Measurements from ENCODE around the gene ATXN10. TPM values are rescaled to one million over a fixed set of nuclear protein-coding genes. Genes with fewer than 3 reads are reported as not detected.

The ATXN10 gene
- total RNA-seq, 1 experiment from 2014 or later, result 135 TPM

DNA sequence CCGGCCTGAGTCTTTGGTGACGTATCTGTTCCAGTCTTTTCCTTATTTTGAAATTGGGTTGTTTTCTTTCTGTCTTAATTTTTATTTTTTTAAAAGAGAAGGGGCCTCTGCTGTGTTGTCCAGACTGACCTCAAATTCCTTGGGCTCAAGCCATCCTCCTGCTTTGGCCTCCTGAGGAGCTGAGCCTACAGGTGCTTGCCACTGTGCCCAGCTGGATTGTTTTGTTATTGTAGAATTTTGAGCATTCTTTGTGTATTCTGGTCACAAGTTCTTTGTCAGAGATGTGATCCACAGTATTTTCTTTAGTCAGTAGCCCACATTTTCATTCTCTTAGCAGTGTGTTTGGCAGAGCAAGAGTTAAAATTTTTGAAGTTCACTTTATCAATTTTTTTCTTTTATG, 100.1 kb downstream of the ATXN10 start:
- ChIA-PET RAD21 (ENCODE audit: low non-redundant PET in 1 of 2, low total read pairs in 2 of 2, uncharacterized antibody in 2 of 2, unreplicated experiment in 2 of 2) (no interaction called here), POLR2A (no interaction called here), CTCF (no interaction called here)
- Histone ChIP-seq H3K4me3 (replicated peaks in 1 of 2; ENCODE audit: low read depth in 1 of 2, low read length in 2 of 2) (no peak overlapping the region), H3K27ac (ENCODE audit: low read depth, low read length) (no peak overlapping the region), H3K79me2 (ENCODE audit: insufficient read depth, low read length) (no peaks in the 10 kb centered on the region; the same call in 1 of the 2 replicates), H3K4me1 (ENCODE audit: control insufficient read depth in 1 of 2, insufficient read depth in 2 of 2, low read length in 2 of 2) (no peaks in the 10 kb centered on the region), H3K9me2 (ENCODE audit: insufficient read depth) (no peaks in the 10 kb centered on the region), H3K4me2 (ENCODE audit: low read length) (no peak overlapping the region), H3K9ac (ENCODE audit: low read length) (no peak overlapping the region), H3K36me3 (ENCODE audit: control insufficient read depth in 1 of 2, insufficient read depth in 2 of 2, low read length in 2 of 2) (peaks cover 0 to 3% of the 10 kb centered on the region in 2 experiments; a peak in 1 of 4 replicates), H3K9me3 (ENCODE audit: control insufficient read depth in 1 of 2, insufficient read depth in 1 of 2, low read depth in 1 of 2, low read length in 2 of 2) (no peaks in the 10 kb centered on the region), H2AFZ (ENCODE audit: low read depth, low read length, poor library complexity, severe bottlenecking) (no peak overlapping the region), H4K20me1 (ENCODE audit: insufficient read depth) (no peaks in the 10 kb centered on the region), H3K27me3 (ENCODE audit: insufficient read depth, low read length) (no peaks in the 10 kb centered on the region)
- ATAC-seq, result no peak
- DNase-seq (ENCODE audit: low read depth, low spot score), result no peak
- BruUV-seq (replicated peaks), result no TSS peak
- TF ChIP-seq YY1 (IDR thresholded peaks at IDR 0.05; ENCODE audit: extremely low read depth, insufficient replicate concordance, low read depth, low read length) (no peak), POLR2AphosphoS5 (IDR thresholded peaks at IDR 0.05; ENCODE audit: low read depth, low read length) (no peak), SIN3A (IDR thresholded peaks at IDR 0.05; ENCODE audit: low read depth) (no peak), ELF1 (IDR thresholded peaks at IDR 0.05; ENCODE audit: borderline replicate concordance, low read depth) (no peak), CEBPB (IDR thresholded peaks at IDR 0.05; ENCODE audit: low read depth) (no peak), JUND (IDR thresholded peaks at IDR 0.05) (no peak), EZH2 (IDR thresholded peaks at IDR 0.05) (no peak)
- TF ChIP-seq, protein P1, sequence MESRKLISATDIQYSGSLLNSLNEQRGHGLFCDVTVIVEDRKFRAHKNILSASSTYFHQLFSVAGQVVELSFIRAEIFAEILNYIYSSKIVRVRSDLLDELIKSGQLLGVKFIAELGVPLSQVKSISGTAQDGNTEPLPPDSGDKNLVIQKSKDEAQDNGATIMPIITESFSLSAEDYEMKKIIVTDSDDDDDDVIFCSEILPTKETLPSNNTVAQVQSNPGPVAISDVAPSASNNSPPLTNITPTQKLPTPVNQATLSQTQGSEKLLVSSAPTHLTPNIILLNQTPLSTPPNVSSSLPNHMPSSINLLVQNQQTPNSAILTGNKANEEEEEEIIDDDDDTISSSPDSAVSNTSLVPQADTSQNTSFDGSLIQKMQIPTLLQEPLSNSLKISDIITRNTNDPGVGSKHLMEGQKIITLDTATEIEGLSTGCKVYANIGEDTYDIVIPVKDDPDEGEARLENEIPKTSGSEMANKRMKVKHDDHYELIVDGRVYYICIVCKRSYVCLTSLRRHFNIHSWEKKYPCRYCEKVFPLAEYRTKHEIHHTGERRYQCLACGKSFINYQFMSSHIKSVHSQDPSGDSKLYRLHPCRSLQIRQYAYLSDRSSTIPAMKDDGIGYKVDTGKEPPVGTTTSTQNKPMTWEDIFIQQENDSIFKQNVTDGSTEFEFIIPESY (IDR thresholded peaks at IDR 0.05; ENCODE audit: extremely low read depth, insufficient replicate concordance, low read length), result no peak
- intact Hi-C loops (cut with micrococcal nuclease), result no loop called here

DNA sequence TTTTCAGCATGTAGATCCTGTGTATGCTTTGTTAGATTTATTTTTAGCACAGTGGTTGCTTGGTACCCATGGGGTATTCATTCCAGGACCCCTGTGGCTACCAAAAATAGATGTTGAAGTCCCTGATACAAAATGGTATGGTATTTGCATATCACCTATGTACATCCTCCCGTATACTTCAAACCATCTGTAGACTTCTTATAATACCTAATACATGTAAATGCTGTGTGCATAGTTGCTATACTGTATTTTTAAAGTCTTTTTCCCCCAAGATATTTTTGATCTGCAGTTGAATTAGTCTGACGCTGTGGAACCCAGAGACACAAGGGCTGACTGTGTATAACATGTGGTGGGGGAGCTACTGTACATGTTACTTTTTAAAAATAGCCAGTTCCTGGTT, 101.1 kb downstream of the ATXN10 start:
- no peaks in the 10 kb centered on the region; the same call in none of the 2 replicates for H3K79me2 ChIP-seq (ENCODE audit: insufficient read depth, low read length)
- H3K9ac ChIP-seq (ENCODE audit: low read length), result no peak overlapping the region
- H3K9me3 ChIP-seq (ENCODE audit: control insufficient read depth in 1 of 2, insufficient read depth in 1 of 2, low read depth in 1 of 2, low read length in 2 of 2), result no peaks in the 10 kb centered on the region
- peaks cover 0 to 3% of the 10 kb centered on the region in 2 experiments; a peak in 1 of 4 replicates for H3K36me3 ChIP-seq (ENCODE audit: control insufficient read depth in 1 of 2, insufficient read depth in 2 of 2, low read length in 2 of 2)
- BruUV-seq (replicated peaks), result no TSS peak
- POLR2A ChIA-PET, result no interaction called here
- H3K4me2 ChIP-seq (ENCODE audit: low read length), result no peak overlapping the region
- no peaks in the 10 kb centered on the region for H3K27me3 ChIP-seq (ENCODE audit: insufficient read depth, low read length)
- no peak overlapping the region for H3K4me3 ChIP-seq (replicated peaks in 1 of 2; ENCODE audit: low read depth in 1 of 2, low read length in 2 of 2)
- H3K4me1 ChIP-seq (ENCODE audit: control insufficient read depth in 1 of 2, insufficient read depth in 2 of 2, low read length in 2 of 2), result no peaks in the 10 kb centered on the region
- DNase-seq (ENCODE audit: low read depth, low spot score) (no peak), ATAC-seq (no peak)
- H2AFZ ChIP-seq (ENCODE audit: low read depth, low read length, poor library complexity, severe bottlenecking), result no peak overlapping the region
- intact Hi-C loops (cut with micrococcal nuclease), result no loop called here
- no peak overlapping the region for H3K27ac ChIP-seq (ENCODE audit: low read depth, low read length)
- RAD21 ChIA-PET (ENCODE audit: low non-redundant PET in 1 of 2, low total read pairs in 2 of 2, uncharacterized antibody in 2 of 2, unreplicated experiment in 2 of 2), result no interaction called here
- H3K9me2 ChIP-seq (ENCODE audit: insufficient read depth), result no peaks in the 10 kb centered on the region
- no peaks in the 10 kb centered on the region for H4K20me1 ChIP-seq (ENCODE audit: insufficient read depth)
- CTCF ChIA-PET, result no interaction called here
- TF ChIP-seq EZH2 (IDR thresholded peaks at IDR 0.05) (no peak), YY1 (IDR thresholded peaks at IDR 0.05; ENCODE audit: extremely low read depth, insufficient replicate concordance, low read depth, low read length) (no peak), EZH2phosphoT487 (IDR thresholded peaks at IDR 0.05; ENCODE audit: borderline replicate concordance) (no peak), RAD21 (IDR thresholded peaks at IDR 0.05; ENCODE audit: low read depth) (no peak), SP1 (IDR thresholded peaks at IDR 0.05; ENCODE audit: low read depth) (no peak), JUND (IDR thresholded peaks at IDR 0.05) (no peak), ZFX (IDR thresholded peaks at IDR 0.05) (no peak), SIN3A (IDR thresholded peaks at IDR 0.05; ENCODE audit: low read depth) (no peak), ELF1 (IDR thresholded peaks at IDR 0.05; ENCODE audit: borderline replicate concordance, low read depth) (no peak)
- TF ChIP-seq, protein P2, sequence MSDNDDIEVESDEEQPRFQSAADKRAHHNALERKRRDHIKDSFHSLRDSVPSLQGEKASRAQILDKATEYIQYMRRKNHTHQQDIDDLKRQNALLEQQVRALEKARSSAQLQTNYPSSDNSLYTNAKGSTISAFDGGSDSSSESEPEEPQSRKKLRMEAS (IDR thresholded peaks at IDR 0.05), result no peak
- TF ChIP-seq, protein P3, sequence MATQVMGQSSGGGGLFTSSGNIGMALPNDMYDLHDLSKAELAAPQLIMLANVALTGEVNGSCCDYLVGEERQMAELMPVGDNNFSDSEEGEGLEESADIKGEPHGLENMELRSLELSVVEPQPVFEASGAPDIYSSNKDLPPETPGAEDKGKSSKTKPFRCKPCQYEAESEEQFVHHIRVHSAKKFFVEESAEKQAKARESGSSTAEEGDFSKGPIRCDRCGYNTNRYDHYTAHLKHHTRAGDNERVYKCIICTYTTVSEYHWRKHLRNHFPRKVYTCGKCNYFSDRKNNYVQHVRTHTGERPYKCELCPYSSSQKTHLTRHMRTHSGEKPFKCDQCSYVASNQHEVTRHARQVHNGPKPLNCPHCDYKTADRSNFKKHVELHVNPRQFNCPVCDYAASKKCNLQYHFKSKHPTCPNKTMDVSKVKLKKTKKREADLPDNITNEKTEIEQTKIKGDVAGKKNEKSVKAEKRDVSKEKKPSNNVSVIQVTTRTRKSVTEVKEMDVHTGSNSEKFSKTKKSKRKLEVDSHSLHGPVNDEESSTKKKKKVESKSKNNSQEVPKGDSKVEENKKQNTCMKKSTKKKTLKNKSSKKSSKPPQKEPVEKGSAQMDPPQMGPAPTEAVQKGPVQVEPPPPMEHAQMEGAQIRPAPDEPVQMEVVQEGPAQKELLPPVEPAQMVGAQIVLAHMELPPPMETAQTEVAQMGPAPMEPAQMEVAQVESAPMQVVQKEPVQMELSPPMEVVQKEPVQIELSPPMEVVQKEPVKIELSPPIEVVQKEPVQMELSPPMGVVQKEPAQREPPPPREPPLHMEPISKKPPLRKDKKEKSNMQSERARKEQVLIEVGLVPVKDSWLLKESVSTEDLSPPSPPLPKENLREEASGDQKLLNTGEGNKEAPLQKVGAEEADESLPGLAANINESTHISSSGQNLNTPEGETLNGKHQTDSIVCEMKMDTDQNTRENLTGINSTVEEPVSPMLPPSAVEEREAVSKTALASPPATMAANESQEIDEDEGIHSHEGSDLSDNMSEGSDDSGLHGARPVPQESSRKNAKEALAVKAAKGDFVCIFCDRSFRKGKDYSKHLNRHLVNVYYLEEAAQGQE (IDR thresholded peaks at IDR 0.05; ENCODE audit: low read depth), result no peak
